ENCODE measurements around the gene EZH2. TPM values are rescaled to one million over a fixed set of nuclear protein-coding genes. Genes with fewer than 3 reads are reported as not detected.

EZH2 gene
- total RNA-seq, 1 experiment from 2014 or later, result 35.4 TPM

DNA sequence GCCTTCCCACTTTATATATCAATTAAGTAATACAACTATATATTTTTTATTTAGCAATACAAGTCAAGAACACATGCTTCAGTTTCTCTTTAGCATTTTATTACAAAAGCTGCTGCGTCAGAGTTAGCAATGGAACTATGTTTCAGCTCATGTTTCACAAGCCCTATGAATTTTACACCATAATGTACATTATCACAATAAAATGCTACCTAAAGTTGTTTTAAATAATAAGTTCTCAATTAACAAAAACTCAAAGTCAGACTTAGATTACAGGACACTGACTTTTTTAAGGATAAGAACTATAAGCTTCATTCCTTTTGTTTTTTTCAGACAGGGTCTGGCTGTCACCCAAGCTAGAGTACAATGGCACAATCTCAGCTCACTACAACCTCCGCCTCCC, 52.3 kb downstream of the EZH2 start:
- H3K4me1 Mint-ChIP-seq, result no peaks in the 10 kb centered on the region
- no peaks in the 10 kb centered on the region for H3K9me3 Mint-ChIP-seq
- DNase-seq (ENCODE audit: low spot score), result no peak
- CTCF ChIA-PET, result interaction anchor here (1.2 to 1.4 kb wide), 2 partner anchors 8 to 85 kb away, joined by 3 to 4 read pairs; no protein-coding TSS in a partner anchor
- H3K27me3 Mint-ChIP-seq (ENCODE audit: low read depth), result no peaks in the 10 kb centered on the region
- H3K27ac Mint-ChIP-seq, result no peak overlapping the region
- no peak for ATAC-seq
- peaks cover 14% of the 10 kb centered on the region for H3K36me3 Mint-ChIP-seq
- TF ChIP-seq TCF7 (CRISPR knock-in tag; IDR thresholded peaks at IDR 0.05; ENCODE audit: low read depth) (no peak), EMX1 (CRISPR knock-in tag; IDR thresholded peaks at IDR 0.05) (no peak), TP53 (CRISPR knock-in tag; IDR thresholded peaks at IDR 0.05) (no peak), NR2C2 (CRISPR knock-in tag; IDR thresholded peaks at IDR 0.05) (no peak), ZNF232 (CRISPR knock-in tag; IDR thresholded peaks at IDR 0.05) (no peak), CBFB (CRISPR knock-in tag; IDR thresholded peaks at IDR 0.05; ENCODE audit: low read depth) (no peak)
- TF ChIP-seq, protein P1, sequence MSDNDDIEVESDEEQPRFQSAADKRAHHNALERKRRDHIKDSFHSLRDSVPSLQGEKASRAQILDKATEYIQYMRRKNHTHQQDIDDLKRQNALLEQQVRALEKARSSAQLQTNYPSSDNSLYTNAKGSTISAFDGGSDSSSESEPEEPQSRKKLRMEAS (CRISPR knock-in tag; IDR thresholded peaks at IDR 0.05), result no peak
- no peak overlapping the region for H3K4me3 Mint-ChIP-seq
- POLR2A ChIA-PET, result no interaction called here

DNA sequence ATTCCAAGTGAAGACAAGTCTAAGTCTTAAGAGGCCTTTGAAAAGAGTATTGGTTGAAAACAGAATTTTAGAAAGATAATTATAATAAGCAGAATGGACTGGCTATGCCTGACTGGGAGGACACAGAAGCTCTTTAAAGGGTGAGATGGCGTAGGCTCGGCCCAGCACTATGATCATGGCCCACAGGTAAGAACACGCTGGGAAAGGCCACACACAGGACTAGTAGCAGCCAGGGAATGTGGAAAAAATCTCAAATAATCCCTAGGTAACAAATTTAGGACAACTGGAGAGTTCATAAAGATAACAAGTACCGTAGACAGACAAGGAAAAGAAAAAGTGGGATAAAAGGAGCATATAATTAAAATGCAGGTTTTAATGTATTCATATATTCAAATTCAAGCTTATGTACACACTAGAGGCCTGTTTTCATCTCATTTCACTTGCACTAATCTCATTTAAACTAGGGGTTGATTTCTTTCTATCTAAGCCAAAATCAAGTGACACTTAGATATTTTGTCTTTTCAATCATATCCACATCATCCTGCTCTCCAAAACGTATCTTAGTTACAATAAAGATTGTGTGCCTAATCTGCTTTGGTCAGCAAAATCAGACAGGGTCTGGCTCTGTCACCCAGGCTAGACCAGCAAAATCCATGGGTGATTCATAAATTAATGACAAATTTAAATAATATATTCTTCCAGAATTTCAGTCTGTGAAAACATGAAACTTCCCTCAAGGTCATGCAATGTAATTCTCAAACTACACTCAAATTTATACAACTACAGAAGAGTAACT, 53.0 kb downstream of the EZH2 start:
- Mint-ChIP-seq H3K27me3 (ENCODE audit: low read depth) (no peaks in the 10 kb centered on the region), H3K36me3 (peaks cover 19% of the 10 kb centered on the region), H3K4me1 (no peaks in the 10 kb centered on the region), H3K4me3 (no peak overlapping the region), H3K27ac (peak overlapping the region; percentile 69; the same call in 1 of the 2 replicates), H3K9me3 (no peaks in the 10 kb centered on the region)
- POLR2A ChIA-PET, result no interaction called here
- DNase-seq (ENCODE audit: low spot score), result no peak
- CTCF ChIA-PET, result interaction anchor here (1.4 kb wide), 1 partner anchor 84 kb away, joined by 3 read pairs; no protein-coding TSS in a partner anchor
- no peak for ATAC-seq
- TF ChIP-seq SP1 (CRISPR knock-in tag; conservative IDR thresholded peaks at IDR 0.05), result no peak
- no peak for TF ChIP-seq ZNF121 (CRISPR knock-in tag; IDR thresholded peaks at IDR 0.05)
- no peak for TF ChIP-seq ZNF317 (CRISPR knock-in tag; IDR thresholded peaks at IDR 0.05; ENCODE audit: borderline replicate concordance, low read depth)
- no peak for TF ChIP-seq CBFB (CRISPR knock-in tag; IDR thresholded peaks at IDR 0.05; ENCODE audit: low read depth)
- no peak for TF ChIP-seq GTF2I (CRISPR knock-in tag; conservative IDR thresholded peaks at IDR 0.05)

DNA sequence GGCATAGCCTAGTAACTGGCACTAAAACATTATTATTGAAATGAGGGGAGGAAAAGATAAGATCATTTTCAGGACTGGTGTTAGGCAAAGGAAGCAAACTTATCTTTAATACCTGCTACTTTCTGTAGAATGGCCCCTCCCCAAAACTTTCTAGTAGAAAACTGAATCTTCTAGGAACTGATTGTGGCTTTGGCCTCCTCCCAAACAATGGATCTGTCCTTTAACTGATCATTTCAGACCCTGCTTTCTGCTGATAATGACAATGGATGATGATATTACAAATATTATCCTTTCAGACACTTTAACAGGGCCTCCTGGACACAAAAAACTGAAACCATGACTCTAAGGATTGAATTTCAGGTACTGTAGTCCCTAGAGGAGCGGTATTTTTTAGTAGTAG, 55.1 kb downstream of the EZH2 start:
- no peak for DNase-seq (ENCODE audit: low spot score)
- no peak overlapping the region for H3K27ac Mint-ChIP-seq
- no peaks in the 10 kb centered on the region for H3K9me3 Mint-ChIP-seq
- no peaks in the 10 kb centered on the region for H3K27me3 Mint-ChIP-seq (ENCODE audit: low read depth)
- ATAC-seq, result no peak
- TF ChIP-seq, protein P2, sequence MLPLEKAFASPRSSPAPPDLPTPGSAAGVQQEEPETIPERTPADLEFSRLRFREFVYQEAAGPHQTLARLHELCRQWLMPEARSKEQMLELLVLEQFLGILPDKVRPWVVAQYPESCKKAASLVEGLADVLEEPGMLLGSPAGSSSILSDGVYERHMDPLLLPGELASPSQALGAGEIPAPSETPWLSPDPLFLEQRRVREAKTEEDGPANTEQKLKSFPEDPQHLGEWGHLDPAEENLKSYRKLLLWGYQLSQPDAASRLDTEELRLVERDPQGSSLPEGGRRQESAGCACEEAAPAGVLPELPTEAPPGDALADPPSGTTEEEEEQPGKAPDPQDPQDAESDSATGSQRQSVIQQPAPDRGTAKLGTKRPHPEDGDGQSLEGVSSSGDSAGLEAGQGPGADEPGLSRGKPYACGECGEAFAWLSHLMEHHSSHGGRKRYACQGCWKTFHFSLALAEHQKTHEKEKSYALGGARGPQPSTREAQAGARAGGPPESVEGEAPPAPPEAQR (CRISPR knock-in tag; IDR thresholded peaks at IDR 0.05), result no peak
- TF ChIP-seq, protein P3, sequence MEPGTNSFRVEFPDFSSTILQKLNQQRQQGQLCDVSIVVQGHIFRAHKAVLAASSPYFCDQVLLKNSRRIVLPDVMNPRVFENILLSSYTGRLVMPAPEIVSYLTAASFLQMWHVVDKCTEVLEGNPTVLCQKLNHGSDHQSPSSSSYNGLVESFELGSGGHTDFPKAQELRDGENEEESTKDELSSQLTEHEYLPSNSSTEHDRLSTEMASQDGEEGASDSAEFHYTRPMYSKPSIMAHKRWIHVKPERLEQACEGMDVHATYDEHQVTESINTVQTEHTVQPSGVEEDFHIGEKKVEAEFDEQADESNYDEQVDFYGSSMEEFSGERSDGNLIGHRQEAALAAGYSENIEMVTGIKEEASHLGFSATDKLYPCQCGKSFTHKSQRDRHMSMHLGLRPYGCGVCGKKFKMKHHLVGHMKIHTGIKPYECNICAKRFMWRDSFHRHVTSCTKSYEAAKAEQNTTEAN (CRISPR knock-in tag; IDR thresholded peaks at IDR 0.05), result no peak
- CTCF ChIA-PET, result no interaction called here
- H3K4me1 Mint-ChIP-seq, result no peaks in the 10 kb centered on the region
- no peak overlapping the region for H3K4me3 Mint-ChIP-seq
- H3K36me3 Mint-ChIP-seq, result peaks cover 20% of the 10 kb centered on the region
- POLR2A ChIA-PET, result no interaction called here

DNA sequence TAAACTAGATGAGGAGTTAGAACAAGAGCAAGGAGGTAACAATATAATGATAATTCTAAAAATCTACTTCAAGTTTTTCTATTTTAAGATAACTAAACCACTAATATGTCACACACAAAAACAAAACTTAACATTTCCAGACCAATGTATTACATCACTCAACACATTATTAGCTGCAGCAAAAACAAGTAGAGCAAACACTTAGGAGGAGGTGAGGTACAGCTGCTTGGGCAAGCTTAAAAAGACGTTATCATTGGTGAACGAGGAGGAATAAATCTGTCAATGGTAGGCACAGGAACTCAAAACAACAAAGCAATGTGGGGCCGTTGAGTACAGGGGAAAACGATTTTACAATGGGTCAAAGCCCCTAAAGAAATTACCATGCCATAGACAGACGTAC, 58.8 kb downstream of the EZH2 start:
- H3K4me1 Mint-ChIP-seq, result 0 out of 2 replicates have a peak, but pooled peaks cover under 1% of the 10 kb centered on the region
- ATAC-seq, result no peak
- H3K27me3 Mint-ChIP-seq (ENCODE audit: low read depth), result no peaks in the 10 kb centered on the region
- H3K4me3 Mint-ChIP-seq, result no peak overlapping the region
- H3K36me3 Mint-ChIP-seq, result peaks cover 15% of the 10 kb centered on the region
- no peak for DNase-seq (ENCODE audit: low spot score)
- POLR2A ChIA-PET, result no interaction called here
- CTCF ChIA-PET, result no interaction called here
- no peak overlapping the region for H3K27ac Mint-ChIP-seq
- no peaks in the 10 kb centered on the region for H3K9me3 Mint-ChIP-seq
- TF ChIP-seq, protein P4, sequence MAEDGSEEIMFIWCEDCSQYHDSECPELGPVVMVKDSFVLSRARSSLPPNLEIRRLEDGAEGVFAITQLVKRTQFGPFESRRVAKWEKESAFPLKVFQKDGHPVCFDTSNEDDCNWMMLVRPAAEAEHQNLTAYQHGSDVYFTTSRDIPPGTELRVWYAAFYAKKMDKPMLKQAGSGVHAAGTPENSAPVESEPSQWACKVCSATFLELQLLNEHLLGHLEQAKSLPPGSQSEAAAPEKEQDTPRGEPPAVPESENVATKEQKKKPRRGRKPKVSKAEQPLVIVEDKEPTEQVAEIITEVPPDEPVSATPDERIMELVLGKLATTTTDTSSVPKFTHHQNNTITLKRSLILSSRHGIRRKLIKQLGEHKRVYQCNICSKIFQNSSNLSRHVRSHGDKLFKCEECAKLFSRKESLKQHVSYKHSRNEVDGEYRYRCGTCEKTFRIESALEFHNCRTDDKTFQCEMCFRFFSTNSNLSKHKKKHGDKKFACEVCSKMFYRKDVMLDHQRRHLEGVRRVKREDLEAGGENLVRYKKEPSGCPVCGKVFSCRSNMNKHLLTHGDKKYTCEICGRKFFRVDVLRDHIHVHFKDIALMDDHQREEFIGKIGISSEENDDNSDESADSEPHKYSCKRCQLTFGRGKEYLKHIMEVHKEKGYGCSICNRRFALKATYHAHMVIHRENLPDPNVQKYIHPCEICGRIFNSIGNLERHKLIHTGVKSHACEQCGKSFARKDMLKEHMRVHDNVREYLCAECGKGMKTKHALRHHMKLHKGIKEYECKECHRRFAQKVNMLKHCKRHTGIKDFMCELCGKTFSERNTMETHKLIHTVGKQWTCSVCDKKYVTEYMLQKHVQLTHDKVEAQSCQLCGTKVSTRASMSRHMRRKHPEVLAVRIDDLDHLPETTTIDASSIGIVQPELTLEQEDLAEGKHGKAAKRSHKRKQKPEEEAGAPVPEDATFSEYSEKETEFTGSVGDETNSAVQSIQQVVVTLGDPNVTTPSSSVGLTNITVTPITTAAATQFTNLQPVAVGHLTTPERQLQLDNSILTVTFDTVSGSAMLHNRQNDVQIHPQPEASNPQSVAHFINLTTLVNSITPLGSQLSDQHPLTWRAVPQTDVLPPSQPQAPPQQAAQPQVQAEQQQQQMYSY (CRISPR knock-in tag; IDR thresholded peaks at IDR 0.05), result no peak
- no peak for TF ChIP-seq TCF7 (CRISPR knock-in tag; IDR thresholded peaks at IDR 0.05; ENCODE audit: low read depth)
- TF ChIP-seq, protein P5, sequence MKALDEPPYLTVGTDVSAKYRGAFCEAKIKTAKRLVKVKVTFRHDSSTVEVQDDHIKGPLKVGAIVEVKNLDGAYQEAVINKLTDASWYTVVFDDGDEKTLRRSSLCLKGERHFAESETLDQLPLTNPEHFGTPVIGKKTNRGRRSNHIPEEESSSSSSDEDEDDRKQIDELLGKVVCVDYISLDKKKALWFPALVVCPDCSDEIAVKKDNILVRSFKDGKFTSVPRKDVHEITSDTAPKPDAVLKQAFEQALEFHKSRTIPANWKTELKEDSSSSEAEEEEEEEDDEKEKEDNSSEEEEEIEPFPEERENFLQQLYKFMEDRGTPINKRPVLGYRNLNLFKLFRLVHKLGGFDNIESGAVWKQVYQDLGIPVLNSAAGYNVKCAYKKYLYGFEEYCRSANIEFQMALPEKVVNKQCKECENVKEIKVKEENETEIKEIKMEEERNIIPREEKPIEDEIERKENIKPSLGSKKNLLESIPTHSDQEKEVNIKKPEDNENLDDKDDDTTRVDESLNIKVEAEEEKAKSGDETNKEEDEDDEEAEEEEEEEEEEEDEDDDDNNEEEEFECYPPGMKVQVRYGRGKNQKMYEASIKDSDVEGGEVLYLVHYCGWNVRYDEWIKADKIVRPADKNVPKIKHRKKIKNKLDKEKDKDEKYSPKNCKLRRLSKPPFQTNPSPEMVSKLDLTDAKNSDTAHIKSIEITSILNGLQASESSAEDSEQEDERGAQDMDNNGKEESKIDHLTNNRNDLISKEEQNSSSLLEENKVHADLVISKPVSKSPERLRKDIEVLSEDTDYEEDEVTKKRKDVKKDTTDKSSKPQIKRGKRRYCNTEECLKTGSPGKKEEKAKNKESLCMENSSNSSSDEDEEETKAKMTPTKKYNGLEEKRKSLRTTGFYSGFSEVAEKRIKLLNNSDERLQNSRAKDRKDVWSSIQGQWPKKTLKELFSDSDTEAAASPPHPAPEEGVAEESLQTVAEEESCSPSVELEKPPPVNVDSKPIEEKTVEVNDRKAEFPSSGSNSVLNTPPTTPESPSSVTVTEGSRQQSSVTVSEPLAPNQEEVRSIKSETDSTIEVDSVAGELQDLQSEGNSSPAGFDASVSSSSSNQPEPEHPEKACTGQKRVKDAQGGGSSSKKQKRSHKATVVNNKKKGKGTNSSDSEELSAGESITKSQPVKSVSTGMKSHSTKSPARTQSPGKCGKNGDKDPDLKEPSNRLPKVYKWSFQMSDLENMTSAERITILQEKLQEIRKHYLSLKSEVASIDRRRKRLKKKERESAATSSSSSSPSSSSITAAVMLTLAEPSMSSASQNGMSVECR (CRISPR knock-in tag; IDR thresholded peaks at IDR 0.05; ENCODE audit: borderline replicate concordance), result no peak
